WERI-Rb-1 (cell line): Measurements from ENCODE around the gene ABHD12.

ENCODE experiments used
- DNase-seq: peaks from one replicate; pipeline ENCODE4 v3.0.0-alpha.2; 2020
- H3K27ac ChIP-seq: fragments of 250-450 bp; sonication (Bioruptor Pico); 2 replicates; pipeline ENCODE4 v1.5.1; 2020; ENCODE audit warnings: mild to moderate bottlenecking, moderate library complexity
- H3K27me3 ChIP-seq: fragments of 250-450 bp; sonication (Bioruptor Pico); 2 replicates; pipeline ENCODE4 v1.5.1; 2021; ENCODE audit warnings: mild to moderate bottlenecking, low read depth, moderate library complexity; ENCODE audit not compliant: insufficient read depth, severe bottlenecking
- H3K36me3 ChIP-seq: fragments of 250-450 bp; sonication (Bioruptor Pico); 2 replicates; pipeline ENCODE4 v1.5.1; 2020; ENCODE audit warnings: mild to moderate bottlenecking, moderate library complexity
- H3K4me3 ChIP-seq: 2 replicates; pipeline ENCODE4 v1.5.1; 2011; ENCODE audit warnings: low read depth, mild to moderate bottlenecking, control low read depth, low read length
- H3K9me3 ChIP-seq: fragments of 250-450 bp; sonication (Bioruptor Pico); 2 replicates; pipeline ENCODE4 v1.5.1; 2021; ENCODE audit warnings: mild to moderate bottlenecking, moderate library complexity; ENCODE audit not compliant: severe bottlenecking
- CTCF ChIP-seq: IDR thresholded peaks from 2 replicates; pipeline ENCODE4 v1.5.1; 2011; ENCODE audit warnings: low read depth, mild to moderate bottlenecking, control low read depth, inconsistent platforms, low read length

The ABHD12 gene

GRCh38 chr20:25256226-25256859 is 134.3 kb downstream of the ABHD12 start:
- Histone ChIP-seq H3K36me3 (peaks cover 70% of the 10 kb centered on the region), H3K27ac (peak overlapping the region; percentile 90; the same call in 1 of the 2 replicates), H3K4me3 (no peak overlapping the region), H3K27me3 (no peaks in the 10 kb centered on the region), H3K9me3 (no peaks in the 10 kb centered on the region)
- peak; percentile 1 for DNase-seq
- TF ChIP-seq CTCF, result no peak

- Histone ChIP-seq H3K27me3 (no peaks in the 10 kb centered on the region), H3K36me3 (peaks cover 64% of the 10 kb centered on the region), H3K27ac (peak overlapping the region; percentile 90), H3K4me3 (peak overlapping the region; percentile 15; the same call in 1 of the 2 replicates), H3K9me3 (no peaks in the 10 kb centered on the region)
- DNase-seq, result peak; percentile 87
- TF ChIP-seq CTCF, result no peak
Observed at GRCh38 chr20:25254986-25255680, 135.5 kb downstream of the ABHD12 start.

- peak overlapping the region; percentile 90 for H3K27ac ChIP-seq
- no peak for TF ChIP-seq CTCF
- H3K36me3 ChIP-seq, result peaks cover 58% of the 10 kb centered on the region
- no peaks in the 10 kb centered on the region for H3K9me3 ChIP-seq
- peak overlapping the region; percentile 15 for H3K4me3 ChIP-seq
- DNase-seq, result peak; percentile 32
- no peaks in the 10 kb centered on the region for H3K27me3 ChIP-seq
Observed at GRCh38 chr20:25254571-25254970, 136.1 kb downstream of the ABHD12 start.

GRCh38 chr20:25253606-25254275 is 136.9 kb downstream of the ABHD12 start:
- H3K36me3 ChIP-seq, result peaks cover 50% of the 10 kb centered on the region
- peak overlapping the region; percentile 15; the same call in 1 of the 2 replicates for H3K4me3 ChIP-seq
- TF ChIP-seq CTCF, result no peak
- peak overlapping the region; percentile 90 for H3K27ac ChIP-seq
- peak; percentile 2 for DNase-seq
- no peaks in the 10 kb centered on the region for H3K27me3 ChIP-seq
- H3K9me3 ChIP-seq, result no peaks in the 10 kb centered on the region

GRCh38 chr20:25252686-25253421 is 137.8 kb downstream of the ABHD12 start:
- DNase-seq, result peak; percentile 16
- H3K4me3 ChIP-seq, result no peak overlapping the region
- H3K27ac ChIP-seq, result peak overlapping the region; percentile 90
- no peak for TF ChIP-seq CTCF
- no peaks in the 10 kb centered on the region for H3K27me3 ChIP-seq
- no peaks in the 10 kb centered on the region for H3K9me3 ChIP-seq
- H3K36me3 ChIP-seq, result peaks cover 41% of the 10 kb centered on the region
